IPS-18a (cell line): Measurements from ENCODE around the gene CDK12.

Experiments
- H3K27ac ChIP-seq: one replicate; pipeline ENCODE4 v1.5.1; 2013; ENCODE audit warnings: low read length
- H3K27me3 ChIP-seq: one replicate; pipeline ENCODE4 v1.6.1; 2013; ENCODE audit warnings: mild to moderate bottlenecking, low read length; ENCODE audit not compliant: control insufficient read depth, insufficient read depth
- H3K36me3 ChIP-seq: one replicate; pipeline ENCODE4 v1.6.1; 2013; ENCODE audit warnings: low read depth, low read length; ENCODE audit not compliant: control insufficient read depth
- H3K4me1 ChIP-seq: one replicate; pipeline ENCODE4 v1.6.1; 2013; ENCODE audit warnings: low read depth, low read length; ENCODE audit not compliant: control insufficient read depth
- H3K4me3 ChIP-seq: one replicate; pipeline ENCODE4 v1.5.1; 2013; ENCODE audit warnings: low read length
- H3K9ac ChIP-seq: one replicate; pipeline ENCODE4 v1.6.1; 2013; ENCODE audit warnings: mild to moderate bottlenecking, low read length, moderate library complexity
- H3K9me3 ChIP-seq: one replicate; pipeline ENCODE4 v1.6.1; 2013; ENCODE audit warnings: low read depth, low read length; ENCODE audit not compliant: control insufficient read depth

Gene CDK12

GRCh38 chr17:39508987-39509386, 47.7 kb downstream of the CDK12 start:
- Histone ChIP-seq H3K4me1 (no peaks in the 10 kb centered on the region), H3K9me3 (no peaks in the 10 kb centered on the region), H3K36me3 (peaks cover 61% of the 10 kb centered on the region), H3K9ac (no peak overlapping the region), H3K27me3 (no peaks in the 10 kb centered on the region), H3K27ac (no peak overlapping the region), H3K4me3 (no peak overlapping the region)

GRCh38 chr17:39513309-39513708, 52.0 kb downstream of the CDK12 start:
- Histone ChIP-seq H3K36me3 (peaks cover 76% of the 10 kb centered on the region), H3K27ac (no peak overlapping the region), H3K4me3 (no peak overlapping the region)

DNA sequence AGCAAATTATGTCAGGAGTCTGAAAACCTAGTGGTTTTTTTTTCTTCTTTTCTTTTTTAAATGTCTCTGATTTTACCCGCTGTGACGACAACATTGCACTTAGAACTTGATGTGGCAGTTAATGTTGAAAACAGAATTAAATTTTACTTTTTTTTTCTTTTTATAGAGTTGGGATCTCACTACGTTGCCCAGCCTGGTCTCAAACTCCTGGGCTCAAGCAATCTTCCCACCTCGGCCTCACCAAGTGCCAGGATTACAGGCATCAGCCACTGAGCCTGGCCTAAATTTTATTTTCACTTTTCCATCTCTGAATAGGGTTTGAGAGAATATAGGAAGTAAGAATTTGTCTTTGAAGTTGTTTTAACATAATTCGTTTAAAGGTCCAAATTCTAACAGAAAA, 52.6 kb downstream of the CDK12 start:
- Histone ChIP-seq H3K4me3 (no peak overlapping the region), H3K9ac (no peak overlapping the region), H3K9me3 (no peaks in the 10 kb centered on the region), H3K27me3 (no peaks in the 10 kb centered on the region), H3K36me3 (peaks cover 79% of the 10 kb centered on the region), H3K4me1 (no peaks in the 10 kb centered on the region), H3K27ac (no peak overlapping the region)

More at GRCh38 chr17:39513309-39513708, 52.0 kb downstream of the CDK12 start:
- Histone ChIP-seq H3K9me3 (no peaks in the 10 kb centered on the region), H3K27me3 (no peaks in the 10 kb centered on the region), H3K9ac (no peak overlapping the region), H3K4me1 (no peaks in the 10 kb centered on the region)

DNA sequence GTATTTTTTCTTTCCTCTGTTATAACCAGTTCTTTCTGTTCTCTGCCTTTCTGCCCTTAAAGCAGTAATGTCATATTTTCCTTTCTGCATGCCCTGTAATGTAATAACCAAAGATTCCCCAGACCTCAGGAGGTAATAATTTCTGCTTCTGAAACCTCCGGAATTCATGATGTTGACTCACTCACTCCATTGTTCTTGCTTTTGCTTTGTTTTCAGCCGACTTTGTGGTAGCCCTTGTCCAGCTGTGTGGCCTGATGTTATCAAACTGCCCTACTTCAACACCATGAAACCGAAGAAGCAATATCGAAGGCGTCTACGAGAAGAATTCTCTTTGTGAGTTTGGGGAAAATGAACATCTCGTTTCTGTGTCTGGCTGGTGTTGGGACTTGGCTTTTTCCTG, 55.9 kb downstream of the CDK12 start:
- Histone ChIP-seq H3K9me3 (no peaks in the 10 kb centered on the region), H3K4me3 (no peak overlapping the region), H3K4me1 (no peaks in the 10 kb centered on the region), H3K27me3 (no peaks in the 10 kb centered on the region), H3K36me3 (peaks cover 86% of the 10 kb centered on the region), H3K9ac (no peak overlapping the region), H3K27ac (no peak overlapping the region)

DNA sequence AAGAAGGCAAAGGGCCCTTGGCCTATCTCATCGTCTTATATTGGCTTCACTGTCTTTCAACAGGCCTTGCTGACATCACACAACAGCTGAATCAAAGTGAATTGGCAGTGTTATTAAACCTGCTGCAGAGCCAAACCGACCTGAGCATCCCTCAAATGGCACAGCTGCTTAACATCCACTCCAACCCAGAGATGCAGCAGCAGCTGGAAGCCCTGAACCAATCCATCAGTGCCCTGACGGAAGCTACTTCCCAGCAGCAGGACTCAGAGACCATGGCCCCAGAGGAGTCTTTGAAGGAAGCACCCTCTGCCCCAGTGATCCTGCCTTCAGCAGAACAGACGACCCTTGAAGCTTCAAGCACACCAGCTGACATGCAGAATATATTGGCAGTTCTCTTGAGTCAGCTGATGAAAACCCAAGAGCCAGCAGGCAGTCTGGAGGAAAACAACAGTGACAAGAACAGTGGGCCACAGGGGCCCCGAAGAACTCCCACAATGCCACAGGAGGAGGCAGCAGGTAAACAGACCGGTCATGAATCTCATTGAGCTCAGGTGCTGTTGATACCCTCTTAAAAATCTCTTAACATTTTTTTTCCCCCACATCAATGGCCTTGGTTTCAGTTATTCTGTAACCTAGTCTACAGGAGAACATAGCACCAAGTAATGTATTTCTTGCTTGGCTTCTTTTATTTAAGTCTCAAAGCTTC, 64.7 kb downstream of the CDK12 start:
- H3K4me1 ChIP-seq = no peaks in the 10 kb centered on the region
- no peak overlapping the region for H3K27ac ChIP-seq
- H3K36me3 ChIP-seq = peaks cover 67% of the 10 kb centered on the region
- H3K4me3 ChIP-seq = no peak overlapping the region
- H3K9ac ChIP-seq = no peak overlapping the region
- no peaks in the 10 kb centered on the region for H3K9me3 ChIP-seq
- no peaks in the 10 kb centered on the region for H3K27me3 ChIP-seq

DNA sequence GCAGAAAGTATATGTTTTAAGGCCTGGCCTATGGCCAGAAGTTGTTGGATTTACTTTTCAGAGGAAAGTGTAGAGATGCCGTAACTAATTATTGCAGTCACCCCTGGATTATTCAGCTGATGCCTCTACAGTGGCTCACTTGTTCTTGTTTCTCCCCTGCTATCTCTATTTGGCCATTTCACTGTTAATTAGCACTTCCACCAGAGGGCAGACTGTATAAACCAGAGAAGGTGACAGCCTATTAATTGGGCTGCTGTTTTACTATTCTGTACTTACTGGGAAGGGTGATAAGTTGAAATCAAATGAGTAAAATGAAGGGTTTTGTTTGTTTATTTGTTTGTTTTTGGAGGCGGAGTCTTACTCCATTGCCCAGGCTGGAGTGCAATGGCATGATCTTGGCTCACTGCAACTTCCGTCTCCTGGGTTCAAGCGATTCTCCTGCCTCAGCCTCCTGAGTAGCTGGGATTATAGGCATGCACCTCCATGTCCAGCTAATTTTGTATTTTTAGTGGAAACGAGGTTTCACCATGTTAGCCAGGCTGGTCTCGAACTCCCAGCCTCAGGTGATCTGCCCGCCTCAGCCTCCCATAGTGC, 66.0 kb downstream of the CDK12 start:
- Histone ChIP-seq H3K27ac (no peak overlapping the region), H3K27me3 (no peaks in the 10 kb centered on the region), H3K9ac (no peak overlapping the region), H3K4me1 (no peaks in the 10 kb centered on the region), H3K4me3 (no peak overlapping the region), H3K9me3 (no peaks in the 10 kb centered on the region), H3K36me3 (peaks cover 72% of the 10 kb centered on the region)

DNA sequence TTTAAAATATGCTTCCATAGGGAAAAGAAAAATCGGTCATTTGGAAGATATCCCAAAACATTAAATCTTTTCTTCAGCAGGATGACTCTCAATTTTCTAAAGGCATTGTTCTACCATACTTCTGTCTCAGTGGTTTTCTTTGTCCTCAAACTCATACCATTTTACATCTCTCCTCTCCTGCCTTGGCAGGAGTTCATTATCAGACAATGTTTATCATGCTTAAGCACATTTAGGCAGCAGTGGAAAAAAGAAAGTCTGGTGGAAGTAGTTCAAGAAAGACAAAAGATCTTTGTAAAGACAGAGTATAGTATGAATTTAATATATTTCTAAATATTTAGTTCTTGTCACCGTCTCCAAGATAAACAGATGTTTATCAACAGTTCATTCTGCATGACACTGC, 68.2 kb downstream of the CDK12 start:
- Histone ChIP-seq H3K4me3 (no peak overlapping the region), H3K9me3 (no peaks in the 10 kb centered on the region), H3K27ac (no peak overlapping the region), H3K9ac (no peak overlapping the region), H3K27me3 (no peaks in the 10 kb centered on the region), H3K4me1 (no peaks in the 10 kb centered on the region), H3K36me3 (peaks cover 56% of the 10 kb centered on the region)

GRCh38 chr17:39530513-39530912, 69.2 kb downstream of the CDK12 start:
- no peak overlapping the region for H3K9ac ChIP-seq
- no peaks in the 10 kb centered on the region for H3K9me3 ChIP-seq
- no peak overlapping the region for H3K27ac ChIP-seq
- H3K36me3 ChIP-seq = peaks cover 46% of the 10 kb centered on the region
- no peaks in the 10 kb centered on the region for H3K27me3 ChIP-seq
- no peak overlapping the region for H3K4me3 ChIP-seq
- H3K4me1 ChIP-seq = no peaks in the 10 kb centered on the region

DNA sequence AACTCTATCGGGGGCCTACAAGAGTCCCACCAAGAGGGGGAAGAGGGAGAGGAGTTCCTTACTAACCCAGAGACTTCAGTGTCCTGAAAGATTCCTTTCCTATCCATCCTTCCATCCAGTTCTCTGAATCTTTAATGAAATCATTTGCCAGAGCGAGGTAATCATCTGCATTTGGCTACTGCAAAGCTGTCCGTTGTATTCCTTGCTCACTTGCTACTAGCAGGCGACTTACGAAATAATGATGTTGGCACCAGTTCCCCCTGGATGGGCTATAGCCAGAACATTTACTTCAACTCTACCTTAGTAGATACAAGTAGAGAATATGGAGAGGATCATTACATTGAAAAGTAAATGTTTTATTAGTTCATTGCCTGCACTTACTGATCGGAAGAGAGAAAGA, 70.0 kb downstream of the CDK12 start:
- Histone ChIP-seq H3K36me3 (peaks cover 38% of the 10 kb centered on the region), H3K9ac (no peak overlapping the region), H3K4me1 (no peaks in the 10 kb centered on the region)

DNA sequence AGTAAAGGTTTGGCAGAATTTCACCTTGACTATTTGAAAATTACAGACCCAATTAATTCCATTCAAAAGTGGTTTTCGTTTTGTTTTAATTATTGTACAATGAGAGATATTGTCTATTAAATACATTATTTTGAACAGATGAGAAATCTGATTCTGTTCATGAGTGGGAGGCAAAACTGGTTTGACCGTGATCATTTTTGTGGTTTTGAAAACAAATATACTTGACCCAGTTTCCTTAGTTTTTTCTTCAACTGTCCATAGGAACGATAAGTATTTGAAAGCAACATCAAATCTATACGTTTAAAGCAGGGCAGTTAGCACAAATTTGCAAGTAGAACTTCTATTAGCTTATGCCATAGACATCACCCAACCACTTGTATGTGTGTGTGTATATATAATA, 72.6 kb downstream of the CDK12 start:
- Histone ChIP-seq H3K27me3 (no peaks in the 10 kb centered on the region), H3K4me3 (no peak overlapping the region), H3K27ac (no peak overlapping the region), H3K9ac (no peak overlapping the region), H3K36me3 (peaks cover 27% of the 10 kb centered on the region), H3K4me1 (no peaks in the 10 kb centered on the region), H3K9me3 (no peaks in the 10 kb centered on the region)

More for the DNA sequence above, 70.0 kb downstream of the CDK12 start:
- no peaks in the 10 kb centered on the region for H3K9me3 ChIP-seq
- H3K27me3 ChIP-seq = no peaks in the 10 kb centered on the region
- no peak overlapping the region for H3K27ac ChIP-seq
- H3K4me3 ChIP-seq = no peak overlapping the region

- no peaks in the 10 kb centered on the region for H3K4me1 ChIP-seq
- peaks cover 24% of the 10 kb centered on the region for H3K36me3 ChIP-seq
- no peak overlapping the region for H3K4me3 ChIP-seq
- no peaks in the 10 kb centered on the region for H3K27me3 ChIP-seq
- no peaks in the 10 kb centered on the region for H3K9me3 ChIP-seq
- H3K9ac ChIP-seq = no peak overlapping the region
- H3K27ac ChIP-seq = no peak overlapping the region
Observed at GRCh38 chr17:39534768-39535405, 73.6 kb downstream of the CDK12 start.

DNA sequence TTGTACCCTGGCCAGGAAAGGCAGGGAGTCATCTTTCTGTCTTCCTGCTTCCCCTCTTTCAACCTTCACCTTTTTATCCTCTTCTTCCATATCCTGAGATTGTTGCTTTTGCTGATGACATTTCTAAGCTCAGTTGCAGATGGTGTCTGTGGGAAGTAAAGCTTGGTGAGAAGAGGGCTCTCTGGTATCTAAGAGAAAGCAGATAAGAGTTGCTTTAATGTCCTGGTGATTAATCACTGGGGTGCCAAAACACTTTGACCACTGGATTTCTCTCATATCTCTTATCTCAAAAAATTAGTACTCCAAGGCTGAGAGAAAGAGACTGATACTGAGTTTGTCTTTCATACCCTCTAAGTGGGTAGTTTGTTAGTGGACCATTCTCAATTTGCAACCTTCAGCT, 75.2 kb downstream of the CDK12 start:
- no peak overlapping the region for H3K27ac ChIP-seq
- no peak overlapping the region for H3K9ac ChIP-seq
- peaks cover 8% of the 10 kb centered on the region for H3K36me3 ChIP-seq
- H3K27me3 ChIP-seq = no peaks in the 10 kb centered on the region
- no peak overlapping the region for H3K4me3 ChIP-seq
- H3K9me3 ChIP-seq = no peaks in the 10 kb centered on the region
- H3K4me1 ChIP-seq = no peaks in the 10 kb centered on the region
